Esophagus mucosa (tissue), 1 donor: ENCODE results near the gene ROPN1B. TPM values are rescaled to one million over a fixed set of nuclear protein-coding genes. Genes with fewer than 3 reads are reported as not detected.
A peak's percentile ranks its signal among the peaks of the same experiment; 100 is the strongest.
"Not testable (repeated sequence)": the region's sequence is repeated elsewhere in the genome, so short reads cannot be mapped to it uniquely, and the experiment has no call there.

Experiments
- ATAC-seq: fragments of 200-7000 bp; cut with Tn5 transposase; one replicate; pipeline ENCODE4 v1.9.1; 2020
- total RNA-seq: library from RNA; stranded (reverse); gene quantifications from one replicate; pipeline ENCODE4 v1.2.4, GENCODE V29; 2023
- donor health status: DM: yes; HTN: yes; CAD: no.

ROPN1B gene
- total RNA-seq, result not detected

- peak; percentile 50 for ATAC-seq
These were observed at the start of gene ROPN1B for GRCh38 chr3:125968701-125969592. Gene ROPN1B, plus strand, starts transcription at chr3:125969178. Its CDS starts 2,877 bp downstream, at chr3:125972055.

- ATAC-seq, result not testable (repeated sequence)
These were observed 48.8 kb upstream of the ROPN1B start for GRCh38 chr3:125920191-125920590.

GRCh38 chr3:125920751-125921279 lies 48.2 kb upstream of the ROPN1B start:
- not testable (repeated sequence) for ATAC-seq

- not testable (repeated sequence) for ATAC-seq
These were observed 47.3 kb upstream of the ROPN1B start for GRCh38 chr3:125921712-125922111.

GRCh38 chr3:125923324-125924115 lies 45.5 kb upstream of the ROPN1B start:
- ATAC-seq, result not testable (repeated sequence)

GRCh38 chr3:125924276-125924675 lies 44.7 kb upstream of the ROPN1B start:
- ATAC-seq, result not testable (repeated sequence)

- ATAC-seq, result not testable (repeated sequence)
These were observed 43.3 kb upstream of the ROPN1B start for GRCh38 chr3:125925727-125926126.

GRCh38 chr3:125928771-125929545 lies 40.0 kb upstream of the ROPN1B start:
- not testable (repeated sequence) for ATAC-seq

GRCh38 chr3:125929765-125930164 lies 39.2 kb upstream of the ROPN1B start:
- not testable (repeated sequence) for ATAC-seq

GRCh38 chr3:125931355-125931880 lies 37.6 kb upstream of the ROPN1B start:
- ATAC-seq, result not testable (repeated sequence)

- ATAC-seq, result not testable (repeated sequence)
These were observed 35.4 kb upstream of the ROPN1B start for GRCh38 chr3:125933397-125934173.

- not testable (repeated sequence) for ATAC-seq
These were observed 33.6 kb upstream of the ROPN1B start for GRCh38 chr3:125935252-125935874.

- peak; percentile 60 for ATAC-seq
These were observed 32.7 kb upstream of the ROPN1B start for GRCh38 chr3:125936210-125936815.

GRCh38 chr3:125936891-125937290 lies 32.1 kb upstream of the ROPN1B start:
- not testable (repeated sequence) for ATAC-seq

GRCh38 chr3:125947806-125948205 lies 21.2 kb upstream of the ROPN1B start:
- not testable (repeated sequence) for ATAC-seq

- ATAC-seq, result not testable (repeated sequence)
These were observed 20.1 kb upstream of the ROPN1B start for GRCh38 chr3:125948901-125949300.

- not testable (repeated sequence) for ATAC-seq
These were observed 17.8 kb upstream of the ROPN1B start for GRCh38 chr3:125951176-125951575.

- ATAC-seq, result not testable (repeated sequence)
These were observed 12.0 kb upstream of the ROPN1B start for GRCh38 chr3:125957020-125957419.

GRCh38 chr3:125957674-125958510 lies 11.1 kb upstream of the ROPN1B start:
- peak; percentile 29 for ATAC-seq
